Osteocyte (in vitro differentiated cells): ENCODE results near the gene SSX2. TPM values are rescaled to one million over a fixed set of nuclear protein-coding genes. Genes with fewer than 3 reads are reported as not detected.
"Not testable (repeated sequence)": the region's sequence is repeated elsewhere in the genome, so short reads cannot be mapped to it uniquely, and the experiment has no call there.

Experiments
- DNase-seq: peaks from one replicate; pipeline ENCODE4 v3.0.0; 2021; ENCODE audit warnings: mixed read lengths; ENCODE audit not compliant: unreplicated experiment; ENCODE audit errors: extremely low spot score
- H3K27ac Mint-ChIP-seq: one replicate; pipeline ENCODE4 v1.8.0; 2021; ENCODE audit warnings: mild to moderate bottlenecking, mixed read lengths; ENCODE audit not compliant: unreplicated experiment
- H3K27me3 Mint-ChIP-seq: one replicate; pipeline ENCODE4 v1.8.0; 2021; ENCODE audit warnings: mixed read lengths; ENCODE audit not compliant: unreplicated experiment
- H3K36me3 Mint-ChIP-seq: one replicate; pipeline ENCODE4 v1.8.0; 2021; ENCODE audit warnings: mixed read lengths; ENCODE audit not compliant: unreplicated experiment
- H3K4me1 Mint-ChIP-seq: one replicate; pipeline ENCODE4 v1.8.0; 2021; ENCODE audit warnings: mixed read lengths; ENCODE audit not compliant: unreplicated experiment
- H3K4me3 Mint-ChIP-seq: one replicate; pipeline ENCODE4 v1.8.0; 2021; ENCODE audit warnings: mild to moderate bottlenecking, moderate library complexity, mixed read lengths; ENCODE audit not compliant: unreplicated experiment
- H3K9me3 Mint-ChIP-seq: one replicate; pipeline ENCODE4 v1.8.0; 2021; ENCODE audit warnings: mixed read lengths; ENCODE audit not compliant: unreplicated experiment
- long read RNA-seq: library from polyadenylated mRNA; unstranded; transcript quantifications from one replicate; pipeline ENCODE4 v2.0.0, GENCODE V29; 2021
- total RNA-seq: library from RNA; stranded (reverse); gene quantifications from 2 replicates; pipeline ENCODE4 v1.2.1, GENCODE V29; 2021

Gene SSX2
- total RNA-seq: not detected in 2 replicates
- long read RNA-seq: 0 reads

GRCh38 chrX:52707078-52707477, at the start of gene SSX2:
SSX2 (minus strand) TSS chrX:52707178; CDS start chrX:52705749, 1,429 bp downstream.
- H3K9me3 Mint-ChIP-seq, H3K4me1 Mint-ChIP-seq, H3K36me3 Mint-ChIP-seq, H3K27ac Mint-ChIP-seq, H3K4me3 Mint-ChIP-seq, DNase-seq, H3K27me3 Mint-ChIP-seq: not testable (repeated sequence)

- not testable (repeated sequence) for DNase-seq, H3K27ac Mint-ChIP-seq, H3K4me1 Mint-ChIP-seq, H3K36me3 Mint-ChIP-seq, H3K9me3 Mint-ChIP-seq, H3K4me3 Mint-ChIP-seq, H3K27me3 Mint-ChIP-seq
Observed at GRCh38 chrX:52750952-52751351, 44.0 kb upstream of the SSX2 start, which contains the start of gene SSX2B. SSX2B (plus strand) TSS chrX:52751252; CDS start chrX:52752681, 1,429 bp downstream.

DNA sequence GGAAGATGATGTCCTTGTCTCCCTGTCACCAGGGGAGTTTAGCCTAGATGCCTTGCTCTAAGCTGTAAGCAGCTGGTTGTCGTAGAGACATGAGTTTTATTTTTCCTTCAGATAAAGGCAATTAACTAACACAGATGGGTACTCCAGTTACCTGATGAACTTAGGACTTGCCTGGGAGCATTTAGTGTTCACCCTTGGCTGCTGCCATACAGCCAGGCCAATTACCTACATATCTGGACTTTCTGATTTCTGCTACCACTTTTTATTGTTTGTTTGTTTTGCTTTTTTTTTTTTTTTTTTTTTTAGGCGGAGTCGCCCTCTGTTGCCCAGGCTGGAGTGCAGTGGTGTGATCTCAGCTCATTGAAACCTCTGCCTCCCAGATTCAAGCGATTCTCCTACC, 14.9 kb downstream of the SSX2 start:
- not testable (repeated sequence) for H3K9me3 Mint-ChIP-seq

DNA sequence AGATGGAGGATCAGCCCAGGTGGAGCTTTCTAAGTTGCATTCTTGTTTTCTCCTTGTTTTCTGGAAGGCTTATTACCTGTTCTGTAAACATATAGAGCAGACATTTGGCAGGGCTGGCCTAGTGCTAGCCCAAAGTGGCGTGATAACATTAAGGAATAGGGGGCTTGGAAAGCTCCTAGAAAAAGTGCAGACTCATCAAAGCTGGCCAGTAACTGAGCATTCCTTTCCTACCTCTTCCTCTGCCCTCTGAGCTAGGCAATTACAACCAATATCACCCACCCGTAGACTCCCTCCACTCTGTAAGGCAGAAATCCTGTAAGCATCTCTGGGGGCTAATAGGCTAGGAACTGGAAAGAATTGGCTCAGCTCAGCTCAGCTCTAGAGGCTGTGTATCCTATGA, 44.8 kb downstream of the SSX2 start:
- H3K27ac Mint-ChIP-seq, DNase-seq, H3K4me1 Mint-ChIP-seq, H3K9me3 Mint-ChIP-seq, H3K36me3 Mint-ChIP-seq, H3K27me3 Mint-ChIP-seq, H3K4me3 Mint-ChIP-seq: not testable (repeated sequence)

More for the DNA sequence above, 14.9 kb downstream of the SSX2 start:
- H3K36me3 Mint-ChIP-seq, DNase-seq, H3K4me1 Mint-ChIP-seq, H3K27me3 Mint-ChIP-seq, H3K27ac Mint-ChIP-seq, H3K4me3 Mint-ChIP-seq: not testable (repeated sequence)

GRCh38 chrX:52655475-52655874, 51.5 kb downstream of the SSX2 start:
- H3K36me3 Mint-ChIP-seq, DNase-seq, H3K4me3 Mint-ChIP-seq, H3K27me3 Mint-ChIP-seq, H3K4me1 Mint-ChIP-seq, H3K9me3 Mint-ChIP-seq, H3K27ac Mint-ChIP-seq: not testable (repeated sequence)

DNA sequence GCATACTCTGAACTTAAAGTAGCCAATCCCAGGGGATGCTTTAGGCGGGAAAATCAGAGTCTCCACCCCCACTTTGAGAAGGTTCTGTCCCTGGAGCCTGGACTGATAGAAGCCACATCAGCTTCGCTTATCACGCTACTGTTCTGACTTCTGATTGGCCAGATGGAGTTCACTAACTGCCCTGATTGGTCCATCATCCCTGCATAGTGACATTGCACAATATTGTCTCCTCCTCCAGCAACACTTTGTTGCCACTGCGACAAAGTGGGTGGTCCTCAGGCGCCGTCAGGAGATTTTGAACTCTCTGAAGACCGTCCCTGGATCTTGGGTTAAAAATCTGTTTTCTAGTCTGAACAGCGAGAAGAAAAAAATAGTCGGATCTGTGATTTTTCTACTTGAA, 52.2 kb downstream of the SSX2 start, which contains the start of gene SSX7:
TSS of gene SSX7 (minus strand) at position 101 of the 400 bp plus-strand sequence. CDS start 1,428 bp downstream, outside the sequence.
- H3K27me3 Mint-ChIP-seq, DNase-seq, H3K9me3 Mint-ChIP-seq, H3K36me3 Mint-ChIP-seq, H3K4me1 Mint-ChIP-seq, H3K4me3 Mint-ChIP-seq, H3K27ac Mint-ChIP-seq: not testable (repeated sequence)

DNA sequence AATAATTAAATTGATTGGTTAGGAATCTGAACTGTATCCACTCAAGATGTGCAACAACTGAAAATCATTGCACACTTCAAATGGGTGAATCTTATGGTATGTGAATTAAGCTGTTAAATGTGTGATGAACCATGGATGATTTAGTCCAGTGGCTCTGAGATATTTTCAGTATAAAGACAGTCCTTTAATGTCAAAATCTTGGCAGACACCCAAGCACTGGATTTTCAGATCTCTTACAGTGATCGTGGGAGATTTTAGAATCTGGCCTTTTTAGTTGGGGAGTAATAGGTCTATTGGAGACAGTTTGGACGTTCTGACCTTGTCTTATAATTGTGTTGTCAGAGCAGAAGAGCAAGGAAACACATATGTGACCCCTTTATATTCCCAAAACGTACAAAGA, 56.3 kb downstream of the SSX2 start:
- not testable (repeated sequence) for H3K27ac Mint-ChIP-seq, H3K4me3 Mint-ChIP-seq, H3K4me1 Mint-ChIP-seq, H3K36me3 Mint-ChIP-seq, DNase-seq, H3K27me3 Mint-ChIP-seq
- H3K9me3 Mint-ChIP-seq: peaks cover 12% of the 10 kb centered on the region

DNA sequence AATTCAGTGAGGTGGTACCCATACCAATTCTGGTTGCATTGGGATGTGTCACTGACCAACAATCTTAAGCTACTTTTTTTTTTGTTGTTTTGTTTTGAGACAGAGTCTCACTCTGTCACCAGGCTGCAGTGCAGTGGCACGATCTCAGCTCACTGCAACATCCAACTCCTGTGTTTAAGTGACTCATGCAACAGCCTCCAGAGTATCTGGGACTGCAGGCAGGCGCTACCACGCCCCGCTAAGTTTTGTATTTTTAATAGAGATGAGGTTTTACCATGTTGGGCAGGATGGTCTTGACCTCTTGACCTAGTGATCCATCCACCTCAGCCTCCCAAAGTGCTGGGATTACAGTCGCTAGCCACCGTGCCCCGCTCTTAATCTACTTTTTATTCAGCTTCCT, 58.0 kb downstream of the SSX2 start:
- DNase-seq, H3K27me3 Mint-ChIP-seq, H3K36me3 Mint-ChIP-seq, H3K27ac Mint-ChIP-seq, H3K4me3 Mint-ChIP-seq, H3K4me1 Mint-ChIP-seq: not testable (repeated sequence)
- H3K9me3 Mint-ChIP-seq: peaks cover 15% of the 10 kb centered on the region

Other genes starting within 250 kb of the SSX2 start
- gene XAGE1A, start 211.4 kb downstream of the SSX2 start, total RNA-seq: not detected in 2 replicates
- gene XAGE1B, start 190.1 kb downstream of the SSX2 start, total RNA-seq: not detected in 2 replicates
- gene SSX7, start 52.3 kb downstream of the SSX2 start, total RNA-seq: not detected in 2 replicates
- not detected in 2 replicates for gene SSX2B, start 44.1 kb upstream of the SSX2 start, total RNA-seq
- gene SPANXN5, start 90.2 kb upstream of the SSX2 start, total RNA-seq: not detected in 2 replicates
- not detected in 2 replicates for gene XAGE5, start 104.1 kb upstream of the SSX2 start, total RNA-seq
- not detected in 2 replicates for gene XAGE3, start 160.9 kb upstream of the SSX2 start, total RNA-seq
- gene FAM156B, start 190.2 kb upstream of the SSX2 start, total RNA-seq: 20.7 and 24.6 TPM in 2 replicates